ENCODE measurements around the gene APOBEC3H.

APOBEC3H gene

DNA sequence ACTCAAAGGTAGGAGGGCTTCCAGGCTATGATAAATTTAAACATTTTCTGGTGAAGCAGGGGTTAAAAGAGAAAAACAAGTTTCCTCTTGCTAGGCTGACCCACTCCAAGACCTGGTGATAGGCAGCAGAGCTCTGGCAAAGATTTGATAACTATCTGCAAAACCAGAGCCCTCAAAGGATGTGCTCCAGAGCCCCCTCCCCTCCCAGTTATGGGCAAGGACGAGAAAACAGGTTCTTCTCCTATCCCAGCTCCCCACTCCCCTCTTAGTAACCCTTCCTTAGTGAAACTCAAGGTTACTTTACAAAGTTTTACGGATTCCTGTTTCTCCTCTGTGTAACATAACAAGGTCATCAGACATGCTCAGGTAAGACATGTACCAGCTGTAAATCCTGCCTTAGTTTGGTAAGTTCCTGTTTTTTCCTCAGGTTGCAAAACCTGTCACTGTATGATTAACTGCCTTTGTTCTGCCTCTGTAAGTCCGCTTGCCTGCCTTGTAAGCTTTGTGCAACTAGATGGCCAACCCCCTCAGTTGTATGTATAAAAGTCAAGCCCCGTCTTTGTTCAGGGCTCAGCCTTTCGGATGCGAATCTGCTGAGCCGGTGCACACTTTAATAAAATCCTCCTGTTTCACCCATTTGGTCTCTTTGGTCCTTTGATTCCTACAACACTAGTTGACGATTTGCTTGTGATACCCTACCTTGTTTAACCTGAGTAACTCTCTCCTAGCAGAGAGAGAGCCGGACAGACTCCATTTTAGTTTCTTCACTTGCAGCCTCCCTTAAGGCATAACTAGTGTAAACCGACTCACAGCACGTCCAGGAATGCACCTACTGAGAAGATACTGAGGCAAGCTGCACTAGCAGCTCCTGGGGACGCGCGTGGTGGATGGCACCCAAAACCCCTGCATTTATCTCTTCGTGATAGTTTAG lies 13.9 kb downstream of the APOBEC3H start:
- no peak for DNase-seq (ENCODE audit: low read depth)

DNA sequence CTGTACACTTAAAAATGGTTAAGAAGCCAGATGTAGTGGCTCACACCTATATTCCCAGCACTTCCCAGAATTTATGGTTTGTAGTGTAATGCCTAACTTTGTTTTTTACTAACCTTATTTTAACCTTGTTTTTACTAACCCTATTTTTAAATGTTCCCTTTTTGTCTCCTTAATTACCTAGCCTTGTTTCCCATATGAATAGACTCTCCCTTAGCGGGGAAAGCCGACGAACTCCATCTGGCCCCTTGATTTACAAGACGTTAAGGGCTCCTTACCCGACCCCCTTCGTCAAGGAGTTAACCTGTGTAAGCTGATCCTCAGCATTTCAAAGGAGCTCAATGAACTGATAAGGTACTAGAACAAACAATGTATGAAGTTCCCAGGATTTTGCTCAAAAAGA lies 17.1 kb downstream of the APOBEC3H start:
- DNase-seq (ENCODE audit: low read depth) = no peak

DNA sequence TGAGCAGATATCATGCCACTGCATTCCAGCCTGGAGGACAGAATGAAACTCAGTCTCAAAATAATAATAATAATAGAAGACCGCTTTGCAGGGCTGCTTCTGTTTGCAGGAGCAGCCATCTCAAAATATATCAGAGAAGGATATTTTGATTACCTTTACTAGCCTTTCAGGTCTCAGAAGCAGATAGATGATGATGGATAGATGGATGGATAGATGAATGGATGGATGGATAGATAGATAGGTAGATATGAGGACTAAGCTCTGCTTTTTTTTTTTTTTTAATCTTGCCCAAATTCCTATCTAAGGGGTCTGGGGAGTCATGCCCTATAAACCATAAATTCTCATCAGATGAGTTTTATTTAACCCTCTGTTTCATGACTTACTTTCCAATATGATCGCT lies 18.5 kb downstream of the APOBEC3H start:
- DNase-seq (ENCODE audit: low read depth) = no peak

DNA sequence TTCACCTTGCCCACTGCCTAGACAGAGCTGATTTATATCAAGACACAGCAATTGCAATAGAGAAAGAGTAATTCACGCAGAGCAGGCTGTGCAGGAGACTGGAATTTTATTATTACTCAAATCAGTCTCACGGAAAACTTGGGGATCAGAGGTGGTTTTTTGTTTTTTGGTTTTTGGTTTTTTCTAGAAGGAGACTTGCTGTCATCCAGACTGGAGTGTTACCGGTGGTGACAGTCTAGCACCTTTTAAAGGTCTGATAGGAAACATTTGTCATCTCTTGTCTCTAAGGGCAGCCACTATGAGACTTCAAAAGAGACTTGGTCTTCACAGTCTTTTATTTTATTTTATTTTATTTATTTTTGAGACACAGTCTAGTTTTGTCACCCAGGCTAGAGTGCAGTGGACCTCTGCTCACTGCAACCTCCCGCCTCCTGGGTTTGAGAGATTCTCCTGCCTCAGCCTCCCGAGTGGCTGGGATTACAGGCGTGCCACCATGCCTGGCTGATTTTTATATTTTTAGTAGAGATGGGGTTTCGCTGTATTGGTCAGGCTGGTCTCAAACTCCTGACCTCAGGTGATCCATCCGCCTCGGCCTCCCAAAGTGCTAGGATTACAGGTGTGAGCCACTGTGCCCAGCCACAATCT lies 19.1 kb downstream of the APOBEC3H start:
- DNase-seq (ENCODE audit: low read depth) = no peak

DNA sequence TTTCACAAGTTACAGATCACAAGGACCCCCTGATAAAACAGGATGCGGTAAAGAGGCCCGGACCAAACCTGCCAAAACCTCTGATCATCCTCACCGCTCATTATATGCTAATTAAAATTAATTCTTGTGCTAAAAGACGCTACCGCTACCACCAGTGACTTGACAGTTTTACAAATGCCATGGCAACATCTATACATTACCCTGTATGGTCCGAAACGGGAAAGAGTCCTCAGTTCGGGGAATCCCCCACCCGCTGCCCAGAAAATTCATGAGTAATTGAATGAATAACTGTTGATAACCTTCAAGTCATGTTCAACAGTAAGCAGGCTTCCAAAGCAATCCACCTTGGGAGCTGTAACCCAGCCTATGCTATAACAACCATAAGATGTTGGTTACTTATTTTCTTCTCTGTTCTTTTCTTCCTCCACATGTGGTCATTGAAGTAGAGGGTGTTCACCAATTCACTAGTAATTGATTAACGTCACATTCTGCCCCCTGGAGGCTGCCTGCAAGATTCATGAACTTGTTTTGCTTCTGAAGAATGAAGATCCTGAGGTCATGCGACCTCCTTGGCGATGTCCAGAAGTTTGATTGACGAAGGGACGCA lies 20.6 kb downstream of the APOBEC3H start:
- DNase-seq (ENCODE audit: low read depth) = peak; percentile 58

DNA sequence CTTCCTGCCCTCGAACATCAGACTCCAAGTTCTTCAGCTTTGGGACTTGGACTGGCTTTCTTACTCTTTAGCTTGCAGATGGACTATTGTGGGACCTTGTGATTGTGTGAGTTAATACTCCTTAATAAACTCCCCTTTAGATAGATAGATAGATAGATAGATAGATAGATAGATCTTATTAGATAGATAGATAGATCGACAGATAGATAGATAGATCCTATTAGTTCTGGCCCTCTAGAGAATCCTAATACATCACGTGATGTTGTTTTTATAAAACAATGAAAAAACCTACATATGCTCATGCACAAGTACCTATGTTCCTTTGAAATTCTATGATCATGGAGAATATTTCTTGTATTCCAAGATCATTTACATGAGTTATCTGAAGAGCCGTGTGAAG lies 23.9 kb downstream of the APOBEC3H start:
- DNase-seq (ENCODE audit: low read depth) = no peak

DNA sequence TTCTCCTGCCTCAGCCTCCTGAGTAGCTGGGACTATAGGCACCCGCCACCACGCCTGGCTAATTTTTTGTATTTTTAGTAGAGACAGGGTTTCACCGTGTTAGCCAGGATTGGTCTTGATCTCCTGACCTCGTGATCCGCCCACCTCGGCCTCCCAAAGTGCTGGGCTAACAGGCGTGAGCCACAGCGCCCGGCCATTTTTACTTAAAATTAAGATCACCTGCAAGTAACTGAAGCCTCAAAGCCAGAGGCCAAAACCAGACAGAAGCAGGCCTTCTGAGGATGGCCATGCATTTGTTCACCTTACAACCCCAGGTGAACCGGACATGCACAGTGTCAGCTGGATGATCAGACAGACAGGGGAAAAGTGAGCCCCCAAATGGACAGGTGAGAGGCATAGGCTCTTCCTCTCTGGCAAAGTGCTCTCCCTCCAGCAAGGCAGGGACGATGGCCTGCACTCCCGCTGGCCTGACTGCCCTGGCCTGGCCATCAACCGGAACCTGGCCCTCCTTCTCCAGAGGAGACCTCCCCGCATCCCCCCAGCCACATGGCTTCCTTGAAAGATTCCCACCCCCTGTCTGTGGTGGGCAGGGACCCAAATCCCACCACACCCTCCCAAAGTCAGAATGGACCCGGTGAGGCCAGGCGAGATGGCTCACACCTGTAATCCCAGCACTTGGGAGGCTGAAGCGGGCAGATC lies 25.9 kb downstream of the APOBEC3H start:
- DNase-seq (ENCODE audit: low read depth) = no peak

DNA sequence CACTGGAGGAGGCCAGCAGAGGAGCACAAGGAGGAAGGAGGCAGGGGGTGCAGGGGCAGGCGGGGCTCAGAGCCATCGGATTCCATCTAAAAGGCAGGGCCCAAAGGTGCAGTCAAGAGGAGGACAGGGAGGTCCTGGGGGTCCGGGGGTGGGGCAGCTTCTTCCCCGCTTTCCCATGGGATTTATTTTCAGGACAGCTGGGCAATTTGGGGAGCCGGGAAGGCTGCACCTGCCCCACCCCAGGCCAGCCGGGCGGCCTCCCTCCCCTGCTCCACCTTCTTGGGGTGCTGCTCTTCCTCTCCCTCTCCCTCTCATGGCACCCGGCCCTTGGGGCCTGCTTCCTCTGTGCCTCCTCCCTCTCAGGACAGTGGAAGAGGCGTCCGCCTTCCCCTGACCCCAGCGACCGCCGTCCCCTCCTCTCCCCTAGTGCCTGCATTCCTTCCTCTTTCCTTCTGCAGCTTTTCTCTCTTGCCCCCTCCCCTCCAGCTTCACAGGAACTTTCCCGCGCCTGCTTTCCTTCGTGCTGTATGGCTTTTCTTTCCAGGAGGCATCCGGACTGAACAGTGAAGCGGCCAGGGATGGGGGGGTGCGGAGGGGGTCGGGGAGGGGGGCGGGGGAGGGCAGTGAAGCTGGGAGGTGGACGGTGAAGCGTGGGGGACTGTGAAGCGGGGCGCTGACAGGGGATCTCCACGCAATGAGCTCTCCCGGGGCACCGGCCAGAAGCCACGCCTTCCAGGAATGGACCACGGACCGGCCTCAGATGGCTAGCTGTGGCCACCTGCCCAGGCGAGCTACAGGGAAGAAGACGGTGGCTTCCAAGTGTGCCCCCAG lies 26.9 kb downstream of the APOBEC3H start:
- DNase-seq (ENCODE audit: low read depth) = no peak

DNA sequence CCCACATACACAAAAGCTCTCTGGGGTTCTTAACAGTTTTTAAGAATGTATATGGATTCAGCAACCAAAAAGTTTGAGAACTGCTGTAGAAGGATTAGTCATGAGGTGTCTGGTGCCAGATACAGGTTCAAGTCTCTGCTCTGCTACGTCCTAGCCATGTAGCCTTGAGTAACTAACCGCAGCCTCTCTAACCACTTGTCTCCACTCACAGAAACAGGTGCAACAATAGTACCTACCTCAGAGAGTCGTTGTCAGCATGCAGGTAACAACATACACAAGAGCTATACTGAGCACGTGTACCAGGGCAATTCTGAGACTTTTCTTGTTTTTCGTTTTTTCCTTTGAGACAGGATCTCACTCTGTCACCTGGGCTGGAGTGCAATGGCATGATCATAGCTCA lies 28.6 kb downstream of the APOBEC3H start:
- no peak for DNase-seq (ENCODE audit: low read depth)

DNA sequence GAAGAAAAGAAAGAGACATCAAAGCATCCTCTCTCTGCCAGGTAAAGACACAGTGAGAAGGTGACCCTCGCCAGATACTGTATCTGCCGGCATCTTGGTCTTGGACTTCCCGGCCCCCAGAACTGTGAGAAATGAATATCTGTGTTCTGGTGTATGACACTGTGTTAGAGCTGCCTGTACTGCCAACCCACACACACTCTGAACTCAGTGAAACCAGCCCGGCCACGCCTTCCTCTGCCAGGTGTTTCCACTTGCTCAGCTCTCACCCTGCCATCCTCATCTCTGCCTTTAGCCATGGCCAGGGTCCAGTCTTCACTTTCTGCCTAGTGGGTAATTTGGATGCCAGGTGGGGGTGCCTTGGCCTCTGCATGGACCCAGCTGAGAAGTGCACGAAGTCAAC lies 31.5 kb downstream of the APOBEC3H start:
- DNase-seq (ENCODE audit: low read depth) = no peak

DNA sequence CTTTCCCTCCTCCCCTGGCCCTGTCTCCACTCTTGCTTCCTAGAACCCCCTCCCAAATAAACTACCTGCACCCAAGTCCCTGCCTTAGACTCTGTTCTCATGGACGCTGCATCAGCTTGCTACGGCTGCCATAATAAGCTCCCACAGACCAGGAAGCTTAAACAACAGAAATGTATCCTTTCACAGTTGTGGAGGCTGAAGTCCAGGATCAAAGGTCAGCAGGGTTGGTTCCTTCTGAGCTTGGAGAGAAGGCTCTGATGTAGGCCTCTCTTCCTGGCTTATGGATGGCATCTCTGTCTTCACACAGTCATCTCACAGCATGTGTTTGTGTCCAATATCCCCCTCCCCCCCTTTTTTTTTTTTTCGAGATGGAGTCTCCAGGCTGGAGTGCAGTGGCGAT lies 32.0 kb downstream of the APOBEC3H start:
- DNase-seq (ENCODE audit: low read depth) = no peak

DNA sequence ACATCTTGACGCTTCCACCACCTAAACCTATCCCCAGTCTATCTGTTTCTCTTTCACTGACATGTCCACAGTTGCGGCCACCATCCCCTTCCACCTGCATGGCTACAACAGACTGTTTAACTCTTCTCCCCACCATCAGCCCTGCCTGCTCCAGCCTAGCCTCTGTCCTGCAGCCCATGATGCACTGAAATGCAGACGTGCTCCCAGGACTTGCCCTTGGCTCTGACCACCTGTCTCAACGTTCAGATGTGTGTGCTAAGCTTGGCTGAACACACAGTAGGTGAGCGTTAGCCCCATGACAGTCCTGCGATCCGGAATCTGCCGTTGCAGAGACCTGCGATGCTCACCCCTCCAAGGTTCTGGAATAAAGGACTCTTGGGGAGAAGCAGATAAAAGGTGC lies 32.7 kb downstream of the APOBEC3H start:
- no peak for DNase-seq (ENCODE audit: low read depth)

DNA sequence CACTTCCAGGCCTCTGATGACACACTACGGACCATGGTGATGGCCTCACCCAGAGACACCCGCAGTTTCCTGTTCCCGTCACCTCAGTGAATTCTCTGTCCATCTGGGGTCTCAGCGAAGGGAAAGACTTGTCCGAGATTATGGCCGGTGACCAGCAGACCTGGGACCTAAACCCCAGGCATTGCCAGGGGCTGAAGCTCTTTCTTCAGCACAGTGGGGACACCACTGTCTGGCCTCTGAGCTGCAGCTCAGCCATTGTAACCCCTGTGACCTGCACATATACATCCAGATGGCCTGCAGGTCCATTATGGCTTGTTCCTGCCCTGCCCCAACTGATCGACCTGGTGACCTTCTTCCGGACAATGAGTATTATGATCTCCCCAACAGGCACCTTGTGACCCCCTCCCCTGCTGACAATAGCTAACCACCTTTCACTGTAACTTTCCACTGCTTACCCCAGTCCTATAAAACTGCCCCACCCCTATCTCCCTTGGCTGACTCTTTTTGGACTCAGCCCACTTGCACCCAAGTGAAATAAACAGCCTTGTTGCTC lies 33.2 kb downstream of the APOBEC3H start:
- DNase-seq (ENCODE audit: low read depth) = no peak

DNA sequence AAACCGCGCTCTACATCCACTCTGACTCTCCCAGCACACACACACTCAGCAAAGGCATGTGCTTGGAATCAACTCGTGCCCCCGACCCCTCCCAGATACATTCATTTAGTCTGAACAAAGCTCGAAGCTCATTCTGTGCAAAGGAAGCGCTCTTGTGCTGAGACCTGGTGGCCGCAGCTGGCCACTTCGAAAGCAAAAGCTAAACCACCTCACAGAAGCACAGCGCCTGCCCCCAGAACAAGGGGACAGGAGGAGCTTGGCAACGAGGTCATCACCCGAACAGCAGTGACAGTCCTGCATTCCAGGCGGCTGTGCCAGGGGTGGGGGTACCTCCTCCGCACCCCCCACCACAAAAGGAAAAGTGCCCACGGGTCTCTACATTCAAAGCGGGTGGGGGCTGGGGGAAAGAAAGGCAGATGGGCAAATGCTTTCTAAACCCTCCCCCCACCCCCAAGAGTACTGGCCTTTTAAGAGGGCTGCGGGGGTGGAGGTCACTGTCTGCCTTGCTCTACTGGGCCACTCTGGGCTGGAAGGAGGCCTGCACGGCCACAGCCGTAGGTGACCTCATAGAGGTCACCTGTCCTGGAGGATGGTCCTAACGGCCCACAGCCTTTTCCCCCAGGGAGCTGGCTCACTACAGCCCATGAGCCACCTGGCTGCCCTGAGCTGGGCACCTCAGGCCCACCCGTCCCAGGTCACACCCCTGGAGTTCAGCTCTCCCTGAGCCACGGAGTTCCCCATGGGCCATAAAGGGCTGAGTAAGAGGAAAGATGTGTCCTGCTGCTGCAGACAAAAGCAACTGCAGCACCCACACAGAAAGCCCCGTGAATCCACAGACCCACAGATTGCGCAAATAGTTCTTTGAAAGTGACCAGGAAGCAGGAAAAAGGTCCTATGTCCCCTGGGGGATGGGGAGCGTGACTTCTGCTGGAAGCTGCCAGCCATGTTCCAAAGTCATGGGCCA lies 34.1 kb downstream of the APOBEC3H start:
- DNase-seq (ENCODE audit: low read depth) = no peak

DNA sequence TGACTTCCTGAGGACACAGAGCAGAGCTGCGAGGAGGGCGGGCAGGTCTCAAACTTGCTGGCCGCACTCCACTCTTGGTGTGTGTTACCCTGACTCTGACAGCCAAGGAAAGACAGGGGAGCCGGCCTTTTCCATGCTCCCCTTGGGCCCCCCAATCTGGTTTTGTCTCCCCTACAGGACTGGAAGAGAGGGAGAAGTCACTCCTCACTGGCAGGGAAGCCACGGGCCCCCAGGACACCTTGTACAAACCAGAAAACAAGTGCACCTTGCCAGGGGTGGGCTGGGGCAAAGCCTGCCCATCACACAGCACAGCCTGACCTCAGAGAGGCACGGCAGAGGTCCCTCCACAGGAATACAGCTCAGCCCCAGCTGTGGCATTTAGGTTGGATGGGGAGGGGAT lies 35.2 kb downstream of the APOBEC3H start:
- no peak for DNase-seq (ENCODE audit: low read depth)

DNA sequence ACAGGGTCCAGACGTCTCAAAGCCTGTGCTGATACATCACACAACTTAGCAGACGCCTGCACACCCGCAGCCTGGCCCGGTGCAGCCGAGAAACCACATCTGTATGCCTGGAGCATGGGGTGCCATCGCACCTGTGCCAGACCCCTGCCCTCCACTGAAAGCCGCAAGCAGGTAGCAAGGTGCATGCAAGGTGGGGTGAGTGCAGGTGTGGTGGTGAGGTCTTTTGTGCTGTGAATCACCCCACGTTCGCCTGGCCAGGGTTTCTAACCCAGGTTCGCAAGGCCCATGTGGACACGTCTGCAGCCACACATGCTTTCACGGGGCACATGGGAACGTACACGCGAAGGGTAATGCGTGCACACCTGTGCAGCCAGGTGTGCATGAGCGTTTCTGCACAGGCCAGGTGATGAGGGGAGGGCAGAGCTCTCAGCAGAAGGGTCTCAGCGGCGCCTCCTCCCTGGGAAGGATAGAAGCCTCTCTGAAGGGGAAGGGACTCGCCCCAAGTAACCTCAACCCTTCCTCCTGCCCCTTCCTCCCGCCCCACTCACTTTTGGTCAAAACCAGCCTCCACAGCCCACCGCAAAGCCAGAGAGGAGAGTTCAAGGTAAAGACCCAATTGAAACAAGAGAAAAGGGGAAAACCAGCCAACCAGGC lies 36.0 kb downstream of the APOBEC3H start:
- no peak for DNase-seq (ENCODE audit: low read depth)

DNA sequence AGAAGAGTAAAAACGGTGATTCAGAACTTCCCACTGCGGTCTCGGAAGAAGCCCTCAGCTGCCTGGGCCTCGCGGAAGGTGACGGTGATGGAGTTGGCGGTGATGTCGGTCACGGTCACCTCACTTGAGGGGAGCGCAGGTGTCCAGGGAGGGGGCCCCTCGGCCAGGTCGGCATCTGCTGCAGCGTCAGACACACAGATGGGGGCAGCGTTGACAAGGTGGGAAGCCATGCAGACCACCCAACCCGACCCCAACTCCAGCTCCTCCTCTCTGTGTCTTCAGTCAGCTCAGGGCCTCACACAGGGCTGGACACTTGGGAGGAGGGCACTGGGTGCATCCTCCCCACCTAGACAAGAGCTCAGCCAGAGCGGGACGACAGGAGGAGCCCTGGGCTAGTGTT lies 36.8 kb downstream of the APOBEC3H start:
- DNase-seq (ENCODE audit: low read depth) = no peak

DNA sequence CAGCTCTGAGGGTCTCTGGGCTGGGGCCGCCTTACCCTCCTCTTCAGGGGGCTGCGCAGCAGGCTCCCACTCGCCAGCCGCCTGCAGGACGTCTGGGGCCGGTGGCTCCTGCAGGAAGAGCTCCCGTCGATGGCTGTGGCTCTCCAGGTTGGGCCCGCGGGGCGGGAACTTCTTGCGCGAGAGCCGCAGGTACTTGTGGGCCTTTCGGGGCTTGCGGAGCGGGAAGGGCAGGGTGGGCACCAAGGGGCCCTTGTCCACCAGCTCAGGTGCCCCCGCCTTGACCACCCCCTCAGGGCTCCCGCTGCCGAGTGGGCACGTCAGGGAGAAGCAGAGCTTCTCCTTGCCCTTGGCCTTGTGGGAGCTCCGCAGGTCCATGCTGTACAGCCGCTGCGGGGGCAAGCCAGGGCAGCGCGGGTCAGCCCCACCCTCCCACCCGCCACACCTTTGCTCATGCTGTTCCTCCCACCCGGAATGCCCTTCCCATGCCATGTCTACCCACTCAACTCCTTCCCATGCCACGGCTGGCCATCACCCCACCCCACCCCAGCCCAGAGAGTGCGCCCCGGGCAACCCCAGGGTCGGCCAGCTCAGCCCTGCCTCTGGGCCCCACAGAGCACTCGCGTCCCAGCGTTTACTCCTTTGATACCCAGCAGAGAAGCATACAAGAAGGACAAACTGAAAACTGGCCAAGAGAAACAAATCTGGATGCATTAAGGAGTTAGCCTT lies 37.5 kb downstream of the APOBEC3H start:
- DNase-seq (ENCODE audit: low read depth) = no peak

Measured in stimulated activated CD8-positive, alpha-beta memory T cell treated with anti-CD3 and anti-CD28 coated beads, Interleukin-12 subunit alpha, Interleukin-12 subunit beta, amount 100 ng/mL, for 4 hours (primary cell).